Measurements from ENCODE around the gene CHADL.

Gene CHADL

GRCh38 chr22:41240377-41241132 is at the start of gene CHADL:
CHADL (minus strand) TSS chr22:41240931; CDS start chr22:41240881, 50 bp downstream.
- ATAC-seq, result no peak
- H3K9me3 Mint-ChIP-seq, result no peaks in the 10 kb centered on the region
- no peak for DNase-seq
- peak within 1 kb of the TSS in 1 of 2 donors; percentile 78 for H3K27ac Mint-ChIP-seq
- no peak within 1 kb of the TSS for H3K4me3 Mint-ChIP-seq
- H3K27me3 Mint-ChIP-seq, result no peaks in the 10 kb centered on the region
- peaks cover 15% of the 10 kb centered on the region for H3K4me1 Mint-ChIP-seq

GRCh38 chr22:41289671-41290070 is 48.9 kb upstream of the CHADL start:
- Mint-ChIP-seq H3K4me1 (peaks cover 21% of the 10 kb centered on the region), H3K27ac (peak overlapping the region in 1 of 2 donors; percentile 50), H3K4me3 (no peak overlapping the region), H3K27me3 (no peaks in the 10 kb centered on the region), H3K9me3 (no peaks in the 10 kb centered on the region)
- ATAC-seq, result no peak
- no peak for DNase-seq

GRCh38 chr22:41288245-41288946 is 47.7 kb upstream of the CHADL start:
- peak overlapping the region; percentile 13 to 51 for H3K4me3 Mint-ChIP-seq
- H3K4me1 Mint-ChIP-seq, result peaks cover 28% of the 10 kb centered on the region
- H3K9me3 Mint-ChIP-seq, result no peaks in the 10 kb centered on the region
- H3K27me3 Mint-ChIP-seq, result no peaks in the 10 kb centered on the region
- no peak for ATAC-seq
- H3K27ac Mint-ChIP-seq, result peak overlapping the region; percentile 93 to 95
- no peak for DNase-seq

GRCh38 chr22:41286639-41287091 is 45.9 kb upstream of the CHADL start:
- Mint-ChIP-seq H3K4me3 (peak overlapping the region; percentile 94 to 96), H3K27ac (peak overlapping the region; percentile 99 to 100), H3K9me3 (no peaks in the 10 kb centered on the region), H3K4me1 (peaks cover 38% of the 10 kb centered on the region), H3K27me3 (no peaks in the 10 kb centered on the region)
- peak; percentile 63 for ATAC-seq
- DNase-seq, result peak in 1 of 2 donors; percentile 79

- Mint-ChIP-seq H3K27ac (peak within 1 kb of the TSS; percentile 99 to 100), H3K4me1 (peaks cover 45% of the 10 kb centered on the region), H3K4me3 (peak within 1 kb of the TSS; percentile 94 to 96), H3K9me3 (no peaks in the 10 kb centered on the region), H3K27me3 (no peaks in the 10 kb centered on the region)
- DNase-seq, result peak; percentile 99
- ATAC-seq, result peak; percentile 91
These were observed 45.3 kb upstream of the CHADL start, which contains the start of gene RANGAP1 for GRCh38 chr22:41285820-41286638. RANGAP1 (minus strand) TSS chr22:41286187; CDS start chr22:41281044, 5,143 bp downstream.

- Mint-ChIP-seq H3K4me1 (peaks cover 51% of the 10 kb centered on the region), H3K4me3 (peak overlapping the region; percentile 94 to 96), H3K27ac (peak overlapping the region; percentile 99 to 100), H3K27me3 (no peaks in the 10 kb centered on the region), H3K9me3 (no peaks in the 10 kb centered on the region)
- ATAC-seq (peak; percentile 76), DNase-seq (peak; percentile 93 to 95)
These were observed 44.7 kb upstream of the CHADL start for GRCh38 chr22:41285441-41285819.

- ATAC-seq, result no peak
- peaks cover 54% of the 10 kb centered on the region for H3K4me1 Mint-ChIP-seq
These were observed 43.7 kb upstream of the CHADL start for GRCh38 chr22:41284465-41284864.

GRCh38 chr22:41280854-41281253 is 40.1 kb upstream of the CHADL start:
- no peak overlapping the region for H3K4me3 Mint-ChIP-seq
- no peaks in the 10 kb centered on the region for H3K9me3 Mint-ChIP-seq
- no peak for DNase-seq
- no peak for ATAC-seq
- H3K4me1 Mint-ChIP-seq, result peaks cover 40% of the 10 kb centered on the region
- no peaks in the 10 kb centered on the region for H3K27me3 Mint-ChIP-seq
- H3K27ac Mint-ChIP-seq, result peak overlapping the region; percentile 81 to 93

More at GRCh38 chr22:41284465-41284864, 43.7 kb upstream of the CHADL start:
- no peaks in the 10 kb centered on the region for H3K27me3 Mint-ChIP-seq
- H3K27ac Mint-ChIP-seq, result peak overlapping the region; percentile 82 to 100
- no peaks in the 10 kb centered on the region for H3K9me3 Mint-ChIP-seq
- peak overlapping the region; percentile 94 to 96 for H3K4me3 Mint-ChIP-seq
- DNase-seq, result no peak

GRCh38 chr22:41280065-41280464 is 39.3 kb upstream of the CHADL start:
- Mint-ChIP-seq H3K27ac (no peak overlapping the region), H3K4me1 (peaks cover 38% of the 10 kb centered on the region), H3K4me3 (no peak overlapping the region), H3K27me3 (no peaks in the 10 kb centered on the region), H3K9me3 (no peaks in the 10 kb centered on the region)
- DNase-seq (no peak), ATAC-seq (no peak)

GRCh38 chr22:41274856-41275255 is 34.1 kb upstream of the CHADL start:
- Mint-ChIP-seq H3K27ac (peak overlapping the region in 1 of 2 donors; percentile 91), H3K4me1 (no peaks in the 10 kb centered on the region)

GRCh38 chr22:41273128-41273527 is 32.4 kb upstream of the CHADL start:
- Mint-ChIP-seq H3K27me3 (no peaks in the 10 kb centered on the region), H3K4me1 (no peaks in the 10 kb centered on the region), H3K9me3 (no peaks in the 10 kb centered on the region), H3K27ac (no peak overlapping the region), H3K4me3 (no peak overlapping the region)
- ATAC-seq, result no peak
- no peak for DNase-seq

More at GRCh38 chr22:41274856-41275255, 34.1 kb upstream of the CHADL start:
- no peak for DNase-seq
- no peak for ATAC-seq
- no peak overlapping the region for H3K4me3 Mint-ChIP-seq
- no peaks in the 10 kb centered on the region for H3K9me3 Mint-ChIP-seq
- no peaks in the 10 kb centered on the region for H3K27me3 Mint-ChIP-seq

GRCh38 chr22:41271787-41272186 is 31.1 kb upstream of the CHADL start:
- H3K27ac Mint-ChIP-seq, result no peak overlapping the region
- no peaks in the 10 kb centered on the region for H3K4me1 Mint-ChIP-seq
- no peaks in the 10 kb centered on the region for H3K27me3 Mint-ChIP-seq
- H3K4me3 Mint-ChIP-seq, result no peak overlapping the region
- no peaks in the 10 kb centered on the region for H3K9me3 Mint-ChIP-seq
- DNase-seq, result no peak
- peak; percentile 23 for ATAC-seq

GRCh38 chr22:41267958-41268357 is 27.2 kb upstream of the CHADL start:
- no peak for ATAC-seq
- Mint-ChIP-seq H3K4me3 (no peak overlapping the region), H3K9me3 (no peaks in the 10 kb centered on the region), H3K27me3 (no peaks in the 10 kb centered on the region), H3K27ac (no peak overlapping the region), H3K4me1 (peaks cover 8% of the 10 kb centered on the region)
- DNase-seq, result no peak

- Mint-ChIP-seq H3K9me3 (no peaks in the 10 kb centered on the region), H3K27me3 (no peaks in the 10 kb centered on the region), H3K4me3 (no peak overlapping the region), H3K27ac (peak overlapping the region; percentile 66 to 87), H3K4me1 (peaks cover 8% of the 10 kb centered on the region)
- DNase-seq (no peak), ATAC-seq (no peak)
These were observed 23.7 kb upstream of the CHADL start for GRCh38 chr22:41264408-41264941.

- Mint-ChIP-seq H3K27me3 (no peaks in the 10 kb centered on the region), H3K9me3 (no peaks in the 10 kb centered on the region), H3K4me1 (peaks cover 8% of the 10 kb centered on the region), H3K4me3 (no peak overlapping the region), H3K27ac (peak overlapping the region in 1 of 2 donors; percentile 80)
- no peak for ATAC-seq
- DNase-seq, result no peak
These were observed 23.0 kb upstream of the CHADL start for GRCh38 chr22:41263704-41264103.
